H9 (cell line): Measurements from ENCODE around the gene CD164L2. TPM values are rescaled to one million over a fixed set of nuclear protein-coding genes. Genes with fewer than 3 reads are reported as not detected.

Experiments used
- DNase-seq: peaks from one replicate; pipeline ENCODE4 v3.0.0-alpha.2; 2017
- H2AFZ ChIP-seq: one replicate; pipeline ENCODE4 v1.6.1; 2013; ENCODE audit warnings: mild to moderate bottlenecking, low read length, control low read depth, moderate library complexity
- H2AK5ac ChIP-seq: 2 replicates; pipeline ENCODE4 v1.6.1; 2013; ENCODE audit warnings: low read length, control low read depth, mixed read lengths; ENCODE audit not compliant: insufficient read length
- H2BK120ac ChIP-seq: one replicate; pipeline ENCODE4 v1.6.1; 2013; ENCODE audit warnings: low read depth, mild to moderate bottlenecking, low read length, control low read depth, inconsistent platforms; ENCODE audit not compliant: poor library complexity, severe bottlenecking
- H2BK12ac ChIP-seq: 2 replicates; pipeline ENCODE4 v1.6.1; 2013; ENCODE audit warnings: low read length, control low read depth, mixed read lengths, low read depth; ENCODE audit not compliant: insufficient read length
- H2BK15ac ChIP-seq: 2 replicates; pipeline ENCODE4 v1.6.1; 2013; ENCODE audit warnings: low read depth, low read length, control low read depth
- H2BK20ac ChIP-seq: one replicate; pipeline ENCODE4 v1.6.1; 2013; ENCODE audit warnings: low read depth, mild to moderate bottlenecking, low read length, control low read depth, inconsistent platforms; ENCODE audit not compliant: poor library complexity, severe bottlenecking
- H2BK5ac ChIP-seq: 2 replicates; pipeline ENCODE4 v1.6.1; 2013; ENCODE audit warnings: low read length, control low read depth, mixed read lengths; ENCODE audit not compliant: insufficient read length
- H3K14ac ChIP-seq: 2 replicates; pipeline ENCODE4 v1.6.1; 2013; ENCODE audit warnings: low read length, control low read depth; ENCODE audit not compliant: insufficient read depth
- H3K18ac ChIP-seq: 2 replicates; pipeline ENCODE4 v1.6.1; 2013; ENCODE audit warnings: low read depth, mild to moderate bottlenecking, mixed read lengths, low read length, control low read depth; ENCODE audit not compliant: insufficient read length
- H3K23ac ChIP-seq: 2 replicates; pipeline ENCODE4 v1.6.1; 2013; ENCODE audit warnings: low read length, control low read depth, mixed read lengths, low read depth; ENCODE audit not compliant: insufficient read length
- H3K23me2 ChIP-seq: 2 replicates; pipeline ENCODE4 v1.6.1; 2013; ENCODE audit warnings: low read depth, mild to moderate bottlenecking, mixed read lengths, low read length, control low read depth; ENCODE audit not compliant: insufficient read length, poor library complexity, severe bottlenecking
- H3K27ac ChIP-seq: 2 replicates; pipeline ENCODE4 v1.5.1; 2013; ENCODE audit warnings: low read length, control low read depth, mixed read lengths, low read depth; ENCODE audit not compliant: insufficient read length
- H3K27me3 ChIP-seq: 2 replicates; pipeline ENCODE4 v1.6.1; 2013; ENCODE audit warnings: low read length, control low read depth, inconsistent platforms; ENCODE audit not compliant: insufficient read depth
- H3K4ac ChIP-seq: 2 replicates; pipeline ENCODE4 v1.6.1; 2013; ENCODE audit warnings: low read depth, mild to moderate bottlenecking, control low read depth, inconsistent platforms, low read length, moderate library complexity
- H3K4me1 ChIP-seq: 2 replicates; pipeline ENCODE4 v1.6.1; 2013; ENCODE audit warnings: low read length, control low read depth, inconsistent platforms; ENCODE audit not compliant: insufficient read depth
- H3K4me2 ChIP-seq: 2 replicates; pipeline ENCODE4 v1.6.1; 2013; ENCODE audit warnings: low read length, control low read depth, mixed read lengths; ENCODE audit not compliant: insufficient read length, insufficient read depth
- H3K56ac ChIP-seq: 2 replicates; pipeline ENCODE4 v1.6.1; 2013; ENCODE audit warnings: low read depth, mild to moderate bottlenecking, mixed read lengths, low read length, control low read depth; ENCODE audit not compliant: insufficient read length
- H3K79me1 ChIP-seq: 2 replicates; pipeline ENCODE4 v1.6.1; 2013; ENCODE audit warnings: low read depth, mild to moderate bottlenecking, moderate library complexity, low read length, control low read depth, inconsistent platforms; ENCODE audit not compliant: insufficient read depth, poor library complexity, severe bottlenecking
- H3K79me2 ChIP-seq: 2 replicates; pipeline ENCODE4 v1.6.1; 2013; ENCODE audit warnings: low read length, control low read depth, inconsistent platforms; ENCODE audit not compliant: insufficient read depth
- H3K9ac ChIP-seq: 2 replicates; pipeline ENCODE4 v1.6.1; 2013; ENCODE audit warnings: low read length, control low read depth, mixed read lengths; ENCODE audit not compliant: insufficient read length; ENCODE audit errors: extremely low read depth
- H3K9me3 ChIP-seq: one replicate; pipeline ENCODE4 v1.6.1; 2013; ENCODE audit warnings: low read depth, low read length, inconsistent platforms; ENCODE audit not compliant: control insufficient read depth
- H3T11ph ChIP-seq: one replicate; pipeline ENCODE4 v1.6.1; 2013; ENCODE audit warnings: mild to moderate bottlenecking, low read length, control low read depth, inconsistent platforms
- H4K20me1 ChIP-seq: one replicate; pipeline ENCODE4 v1.6.1; 2013; ENCODE audit not compliant: control insufficient read depth, insufficient read length, insufficient read depth
- H4K5ac ChIP-seq: 2 replicates; pipeline ENCODE4 v1.6.1; 2013; ENCODE audit warnings: low read depth, mild to moderate bottlenecking, mixed read lengths, low read length, control low read depth; ENCODE audit not compliant: insufficient read length
- H4K8ac ChIP-seq: replicated peaks from 2 replicates; pipeline ENCODE4 v1.6.1; 2013; ENCODE audit warnings: low read length, control low read depth, mixed read lengths, low read depth; ENCODE audit not compliant: insufficient read length
- H4K91ac ChIP-seq: 2 replicates; pipeline ENCODE4 v1.6.1; 2013; ENCODE audit warnings: low read depth, mild to moderate bottlenecking, moderate library complexity, mixed read lengths, low read length, control low read depth; ENCODE audit not compliant: insufficient read length
- H3K27ac Mint-ChIP-seq, 3 experiments: 2 replicates in 2 of 3; 3 replicates in 1 of 3; pipeline ENCODE4 v1.8.0; 2020 to 2021; ENCODE audit warnings: mixed read lengths in 3 of 3, mild to moderate bottlenecking in 1 of 3, moderate library complexity in 1 of 3
- H3K27me3 Mint-ChIP-seq: 2 replicates; pipeline ENCODE4 v1.8.0; 2021; ENCODE audit warnings: low read depth, mild to moderate bottlenecking, moderate library complexity, mixed read lengths
- H3K36me3 Mint-ChIP-seq, 3 experiments: 2 replicates in 2 of 3; 3 replicates in 1 of 3; pipeline ENCODE4 v1.8.0; 2020 to 2021; ENCODE audit warnings: low read depth in 3 of 3, mixed read lengths in 3 of 3; ENCODE audit not compliant: insufficient read depth in 1 of 3
- H3K4me1 Mint-ChIP-seq, 2 experiments: 2 replicates each; pipeline ENCODE4 v1.8.0; 2020; ENCODE audit warnings: mixed read lengths in 2 of 2
- H3K4me3 Mint-ChIP-seq, 2 experiments: 2 replicates in 1 of 2; 3 replicates in 1 of 2; pipeline ENCODE4 v1.8.0; 2020 to 2021; ENCODE audit warnings: mild to moderate bottlenecking in 2 of 2, mixed read lengths in 2 of 2, moderate library complexity in 1 of 2
- H3K9me3 Mint-ChIP-seq, 2 experiments: 2 replicates in 1 of 2; 3 replicates in 1 of 2; pipeline ENCODE4 v1.8.0; 2020; ENCODE audit warnings: mild to moderate bottlenecking in 2 of 2, mixed read lengths in 2 of 2, moderate library complexity in 1 of 2
- WGBS: extraction: QIAGEN DNeasy Blood & Tissue Kit; methylation state at CpG from one replicate; pipeline ENCODE4 v1.1.7; 2013; ENCODE audit warnings: missing lambda C conversion rate, low lambda C conversion rate, mixed read lengths; ENCODE audit not compliant: insufficient read length; ENCODE audit errors: extremely low coverage; 5-methylcytosine and 5-hydroxymethylcytosine counted together
- total RNA-seq: library from RNA; stranded (reverse); gene quantifications from 2 replicates; pipeline ENCODE4 v1.2.1, GENCODE V29; 2021
- TF ChIP-seq, protein P1 (sequence below): fragments of 200-600 bp; sonication (generic); conservative IDR thresholded peaks from 3 replicates; pipeline ENCODE4 v1.8.0; 2021; ENCODE audit warnings: antibody characterized with exemption, mild to moderate bottlenecking

Gene CD164L2
- total RNA-seq, 1 experiment from 2014 or later: 1.2 TPM

GRCh38 chr1:27342391-27342777, 40.7 kb downstream of the CD164L2 start:
- no CpG with 5 or more reads among the region's 8 CpGs for WGBS
- H3K14ac ChIP-seq: no peak overlapping the region
- H2AFZ ChIP-seq: no peak overlapping the region
- H3K56ac ChIP-seq: no peak overlapping the region
- no peak overlapping the region for H4K91ac ChIP-seq
- H3K79me1 ChIP-seq: no peaks in the 10 kb centered on the region
- DNase-seq: no peak
- TF ChIP-seq, protein P1, sequence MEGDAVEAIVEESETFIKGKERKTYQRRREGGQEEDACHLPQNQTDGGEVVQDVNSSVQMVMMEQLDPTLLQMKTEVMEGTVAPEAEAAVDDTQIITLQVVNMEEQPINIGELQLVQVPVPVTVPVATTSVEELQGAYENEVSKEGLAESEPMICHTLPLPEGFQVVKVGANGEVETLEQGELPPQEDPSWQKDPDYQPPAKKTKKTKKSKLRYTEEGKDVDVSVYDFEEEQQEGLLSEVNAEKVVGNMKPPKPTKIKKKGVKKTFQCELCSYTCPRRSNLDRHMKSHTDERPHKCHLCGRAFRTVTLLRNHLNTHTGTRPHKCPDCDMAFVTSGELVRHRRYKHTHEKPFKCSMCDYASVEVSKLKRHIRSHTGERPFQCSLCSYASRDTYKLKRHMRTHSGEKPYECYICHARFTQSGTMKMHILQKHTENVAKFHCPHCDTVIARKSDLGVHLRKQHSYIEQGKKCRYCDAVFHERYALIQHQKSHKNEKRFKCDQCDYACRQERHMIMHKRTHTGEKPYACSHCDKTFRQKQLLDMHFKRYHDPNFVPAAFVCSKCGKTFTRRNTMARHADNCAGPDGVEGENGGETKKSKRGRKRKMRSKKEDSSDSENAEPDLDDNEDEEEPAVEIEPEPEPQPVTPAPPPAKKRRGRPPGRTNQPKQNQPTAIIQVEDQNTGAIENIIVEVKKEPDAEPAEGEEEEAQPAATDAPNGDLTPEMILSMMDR: no peak
- Mint-ChIP-seq H3K27me3 (peaks cover 2% of the 10 kb centered on the region), H3K4me3 (peak overlapping the region; percentile 58 to 71), H3K4me1 (peaks cover 42 to 47% of the 10 kb centered on the region in 2 experiments), H3K36me3 (peaks cover 5 to 17% (median 11%) of the 10 kb centered on the region in 3 experiments; a peak in 5 of 7 replicates), H3K27ac (0 out of 7 replicates have a peak overlapping the region, but pooled peaks of 1 of the 3 experiments have one; percentile 2), H3K9me3 (no peaks in the 10 kb centered on the region)
- H4K5ac ChIP-seq: no peak overlapping the region
- no peaks in the 10 kb centered on the region for H4K20me1 ChIP-seq
- H3K79me2 ChIP-seq: no peaks in the 10 kb centered on the region
- no peak overlapping the region for H3K9ac ChIP-seq
- H3K27ac ChIP-seq: no peak overlapping the region
- no peak overlapping the region for H3K18ac ChIP-seq
- H3K23ac ChIP-seq: no peak overlapping the region
- no peaks in the 10 kb centered on the region for H3K9me3 ChIP-seq
- H3K4me1 ChIP-seq: no peaks in the 10 kb centered on the region; the same call in 1 of the 2 replicates
- H4K8ac ChIP-seq: no peak overlapping the region
- H2BK120ac ChIP-seq: no peak overlapping the region
- peak overlapping the region; percentile 14 for H3K4me2 ChIP-seq
- H3K4ac ChIP-seq: no peak overlapping the region
- H3K27me3 ChIP-seq: no peaks in the 10 kb centered on the region
- H3T11ph ChIP-seq: no peak overlapping the region
- no peak overlapping the region for H2BK12ac ChIP-seq
- H2BK20ac ChIP-seq: no peak overlapping the region
- H2BK5ac ChIP-seq: no peak overlapping the region
- no peak overlapping the region for H2AK5ac ChIP-seq
- no peaks in the 10 kb centered on the region for H3K23me2 ChIP-seq
- H2BK15ac ChIP-seq: no peak overlapping the region
